Activated T-cell treated with anti-CD3 and anti-CD28 coated beads, Interleukin-2, amount 50 U/mL, for 72 hours (primary cell): ENCODE measurements around the gene GMPPB. TPM values are rescaled to one million over a fixed set of nuclear protein-coding genes. Genes with fewer than 3 reads are reported as not detected.

Source experiments
- ATAC-seq, 2 donors: fragments of 150-1000 bp; cut with Tn5 transposase; replicated peaks in 1 of 2; 2 replicates each; pipeline ENCODE4 v1.10.0; 2021; ENCODE audit warnings: moderate library complexity in 2 of 2, mild to moderate bottlenecking in 1 of 2
- DNase-seq, 2 donors: peaks; one replicate each; pipeline ENCODE4 v3.0.0; 2021 to 2022; ENCODE audit warnings: mixed read lengths in 1 of 2
- H3K27ac Mint-ChIP-seq: one replicate; pipeline ENCODE4 v1.8.0; 2022; ENCODE audit warnings: mild to moderate bottlenecking, moderate library complexity, mixed read lengths
- H3K27me3 Mint-ChIP-seq: one replicate; pipeline ENCODE4 v1.8.0; 2022; ENCODE audit warnings: low read depth, mixed read lengths
- H3K36me3 Mint-ChIP-seq, 2 donors: one replicate each; pipeline ENCODE4 v1.8.0; 2022; ENCODE audit warnings: mixed read lengths in 2 of 2, mild to moderate bottlenecking in 1 of 2; ENCODE audit not compliant: insufficient read depth in 2 of 2
- H3K4me1 Mint-ChIP-seq: one replicate; pipeline ENCODE4 v1.8.0; 2022; ENCODE audit warnings: low read depth, mixed read lengths
- H3K4me3 Mint-ChIP-seq, 2 donors: one replicate each; pipeline ENCODE4 v1.8.0; 2022; ENCODE audit warnings: mild to moderate bottlenecking in 2 of 2, mixed read lengths in 2 of 2, moderate library complexity in 2 of 2
- H3K9me3 Mint-ChIP-seq, 2 donors: one replicate each; pipeline ENCODE4 v1.8.0; 2022; ENCODE audit warnings: mixed read lengths in 2 of 2
- total RNA-seq, 2 donors: library from RNA; stranded (reverse); gene quantifications; one replicate each; pipeline ENCODE4 v1.2.3, GENCODE V29; 2022

GMPPB gene
- total RNA-seq, 2 donors from 2014 or later = 22.3 to 33.4 TPM

DNA sequence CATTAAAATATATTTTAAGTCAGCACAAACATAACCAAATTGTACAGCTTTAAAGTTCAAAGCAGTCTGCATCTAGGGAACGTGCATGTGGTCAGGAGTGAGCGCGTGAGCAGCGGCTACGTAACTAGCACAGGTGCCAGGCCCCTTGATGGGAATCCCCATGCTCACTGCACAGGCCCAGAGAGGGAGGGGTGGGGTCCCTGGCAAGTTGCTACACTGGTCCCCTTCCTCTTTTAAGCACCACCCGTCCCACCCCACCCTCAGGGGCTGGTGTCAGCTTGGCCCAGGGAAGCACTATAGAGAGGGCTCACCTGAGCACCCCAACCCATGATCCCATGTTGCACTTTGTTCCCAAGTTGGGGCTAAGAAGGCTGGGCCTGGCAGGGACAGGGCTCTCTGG lies 835 bp upstream of the GMPPB start:
- no peak for ATAC-seq
- Mint-ChIP-seq H3K36me3 (peaks cover 0 to 4% of the 10 kb centered on the region in 2 donors), H3K4me1 (peaks cover 34% of the 10 kb centered on the region), H3K27me3 (no peaks in the 10 kb centered on the region), H3K9me3 (no peaks in the 10 kb centered on the region), H3K4me3 (peak overlapping the region; percentile 92 to 96), H3K27ac (peak overlapping the region; percentile 92)
- DNase-seq = no peak

DNA sequence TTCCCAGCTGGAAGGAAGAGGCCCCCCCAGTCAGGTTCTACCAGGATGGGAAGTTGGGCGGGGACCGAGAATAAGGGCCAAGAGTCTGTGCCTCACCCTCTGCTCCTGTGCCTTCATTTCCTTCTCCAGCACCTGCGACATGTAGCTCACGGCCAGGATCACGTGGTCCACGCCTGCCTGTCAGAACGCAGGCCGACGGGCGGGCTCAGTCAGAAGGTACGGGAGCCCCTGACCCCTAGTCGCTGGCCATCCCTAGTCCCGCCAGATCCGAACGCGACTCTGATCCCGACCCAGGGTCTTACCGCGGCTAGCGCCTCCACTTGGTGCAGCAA lies 489 bp downstream of the GMPPB start:
- DNase-seq = peak; percentile 69 to 74
- H3K27me3 Mint-ChIP-seq = no peaks in the 10 kb centered on the region
- H3K4me1 Mint-ChIP-seq = peaks cover 48% of the 10 kb centered on the region
- peak overlapping the region; percentile 92 to 96 for H3K4me3 Mint-ChIP-seq
- H3K27ac Mint-ChIP-seq = peak overlapping the region; percentile 91
- H3K9me3 Mint-ChIP-seq = no peaks in the 10 kb centered on the region
- H3K36me3 Mint-ChIP-seq = peaks cover 0 to 4% of the 10 kb centered on the region in 2 donors
- ATAC-seq = peak; percentile 28 to 31

DNA sequence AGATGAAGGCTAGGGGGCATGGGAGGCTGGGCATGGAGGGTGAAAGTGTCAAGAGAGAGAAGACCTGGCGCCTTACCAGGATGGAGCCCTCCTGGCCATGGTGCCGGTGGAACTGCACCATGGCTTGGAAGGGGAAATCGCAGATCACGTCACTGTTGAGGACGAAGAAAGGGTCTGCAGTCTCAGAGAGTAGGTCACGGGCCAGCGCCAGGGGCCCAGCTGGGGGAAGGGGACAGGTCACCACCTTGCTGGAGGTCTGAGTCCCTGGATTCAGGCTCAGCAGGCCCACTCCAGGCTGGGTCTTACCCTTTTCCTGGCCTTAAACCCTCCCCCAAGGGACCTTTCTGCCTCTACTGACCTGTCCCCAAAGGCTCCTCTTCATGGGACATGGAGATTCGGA lies 855 bp downstream of the GMPPB start:
- H3K36me3 Mint-ChIP-seq = peaks cover 0 to 4% of the 10 kb centered on the region in 2 donors
- H3K27ac Mint-ChIP-seq = peak overlapping the region; percentile 91
- no peaks in the 10 kb centered on the region for H3K9me3 Mint-ChIP-seq
- peak overlapping the region; percentile 92 to 96 for H3K4me3 Mint-ChIP-seq
- ATAC-seq = no peak
- H3K4me1 Mint-ChIP-seq = peaks cover 48% of the 10 kb centered on the region
- no peak for DNase-seq
- no peaks in the 10 kb centered on the region for H3K27me3 Mint-ChIP-seq

- no peaks in the 10 kb centered on the region for H3K9me3 Mint-ChIP-seq
Measured at GRCh38 chr3:49721896-49722781, 1.6 kb downstream of the GMPPB start.

DNA sequence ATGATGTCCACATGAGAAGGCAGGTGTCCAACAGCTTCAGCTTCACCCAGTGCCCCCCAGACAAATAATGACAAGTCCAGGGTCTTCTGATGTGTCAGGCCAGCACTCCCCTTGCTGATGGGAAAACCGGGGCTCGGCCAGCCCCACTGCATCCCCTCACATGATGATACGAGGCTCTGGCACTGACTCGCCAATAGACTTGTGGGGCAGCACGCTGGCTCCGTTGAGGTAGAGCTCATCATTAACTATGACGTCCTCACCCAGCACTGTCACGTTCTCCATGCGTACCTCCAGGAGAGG lies 2.2 kb downstream of the GMPPB start:
- Mint-ChIP-seq H3K4me1 (peaks cover 48% of the 10 kb centered on the region), H3K27ac (no peak overlapping the region), H3K4me3 (no peak overlapping the region), H3K36me3 (peaks cover 0 to 4% of the 10 kb centered on the region in 2 donors), H3K27me3 (no peaks in the 10 kb centered on the region), H3K9me3 (no peaks in the 10 kb centered on the region)
- DNase-seq (no peak), ATAC-seq (no peak)

More at GRCh38 chr3:49721896-49722781, 1.6 kb downstream of the GMPPB start:
- Mint-ChIP-seq H3K36me3 (peaks cover 0 to 4% of the 10 kb centered on the region in 2 donors), H3K4me3 (peak overlapping the region; percentile 92 to 96), H3K4me1 (peaks cover 48% of the 10 kb centered on the region), H3K27ac (peak overlapping the region; percentile 51), H3K27me3 (no peaks in the 10 kb centered on the region)
- DNase-seq (no peak), ATAC-seq (no peak)

GRCh38 chr3:49720855-49721595 lies 2.7 kb downstream of the GMPPB start:
- no peak for ATAC-seq
- Mint-ChIP-seq H3K9me3 (no peaks in the 10 kb centered on the region), H3K36me3 (peaks cover 0 to 4% of the 10 kb centered on the region in 2 donors), H3K27ac (no peak overlapping the region), H3K27me3 (no peaks in the 10 kb centered on the region), H3K4me3 (peak overlapping the region in 1 of 2 donors; percentile 38), H3K4me1 (peaks cover 48% of the 10 kb centered on the region)
- no peak for DNase-seq

- H3K27ac Mint-ChIP-seq = peak within 1 kb of the TSS; percentile 47
- H3K4me1 Mint-ChIP-seq = peaks cover 41% of the 10 kb centered on the region
- peak within 1 kb of the TSS; percentile 80 to 93 for H3K4me3 Mint-ChIP-seq
- peak; percentile 93 to 95 for DNase-seq
- no peaks in the 10 kb centered on the region for H3K9me3 Mint-ChIP-seq
- peaks cover 0 to 4% of the 10 kb centered on the region in 2 donors for H3K36me3 Mint-ChIP-seq
- peak; percentile 67 to 71 for ATAC-seq
- H3K27me3 Mint-ChIP-seq = no peaks in the 10 kb centered on the region
Measured at GRCh38 chr3:49719214-49719884, 4.4 kb downstream of the GMPPB start, which contains the start of gene AMIGO3. Gene AMIGO3, minus strand, starts transcription at chr3:49719684. Its CDS starts 219 bp downstream, at chr3:49719465.

GRCh38 chr3:49718858-49719213 lies 4.9 kb downstream of the GMPPB start:
- H3K27ac Mint-ChIP-seq = peak overlapping the region; percentile 47
- H3K9me3 Mint-ChIP-seq = no peaks in the 10 kb centered on the region
- H3K27me3 Mint-ChIP-seq = no peaks in the 10 kb centered on the region
- peak overlapping the region; percentile 80 to 93 for H3K4me3 Mint-ChIP-seq
- DNase-seq = no peak
- H3K36me3 Mint-ChIP-seq = peaks cover 0 to 4% of the 10 kb centered on the region in 2 donors
- no peak for ATAC-seq
- peaks cover 38% of the 10 kb centered on the region for H3K4me1 Mint-ChIP-seq

GRCh38 chr3:49717959-49718857 lies 5.5 kb downstream of the GMPPB start:
- DNase-seq (no peak), ATAC-seq (no peak)
- H3K36me3 Mint-ChIP-seq = peaks cover 0 to 4% of the 10 kb centered on the region in 2 donors
- peaks cover 38% of the 10 kb centered on the region for H3K4me1 Mint-ChIP-seq
- H3K4me3 Mint-ChIP-seq = peak overlapping the region; percentile 80 to 93
- peak overlapping the region; percentile 47 for H3K27ac Mint-ChIP-seq
- no peaks in the 10 kb centered on the region for H3K27me3 Mint-ChIP-seq
- no peaks in the 10 kb centered on the region for H3K9me3 Mint-ChIP-seq

- no peaks in the 10 kb centered on the region for H3K27me3 Mint-ChIP-seq
- ATAC-seq = no peak
- no peaks in the 10 kb centered on the region for H3K9me3 Mint-ChIP-seq
- peaks cover 0 to 4% of the 10 kb centered on the region in 2 donors for H3K36me3 Mint-ChIP-seq
- no peak for DNase-seq
- H3K4me3 Mint-ChIP-seq = peak overlapping the region in 1 of 2 donors; percentile 29
- H3K4me1 Mint-ChIP-seq = peaks cover 35% of the 10 kb centered on the region
- no peak overlapping the region for H3K27ac Mint-ChIP-seq
Measured at GRCh38 chr3:49717211-49717958, 6.4 kb downstream of the GMPPB start.

DNA sequence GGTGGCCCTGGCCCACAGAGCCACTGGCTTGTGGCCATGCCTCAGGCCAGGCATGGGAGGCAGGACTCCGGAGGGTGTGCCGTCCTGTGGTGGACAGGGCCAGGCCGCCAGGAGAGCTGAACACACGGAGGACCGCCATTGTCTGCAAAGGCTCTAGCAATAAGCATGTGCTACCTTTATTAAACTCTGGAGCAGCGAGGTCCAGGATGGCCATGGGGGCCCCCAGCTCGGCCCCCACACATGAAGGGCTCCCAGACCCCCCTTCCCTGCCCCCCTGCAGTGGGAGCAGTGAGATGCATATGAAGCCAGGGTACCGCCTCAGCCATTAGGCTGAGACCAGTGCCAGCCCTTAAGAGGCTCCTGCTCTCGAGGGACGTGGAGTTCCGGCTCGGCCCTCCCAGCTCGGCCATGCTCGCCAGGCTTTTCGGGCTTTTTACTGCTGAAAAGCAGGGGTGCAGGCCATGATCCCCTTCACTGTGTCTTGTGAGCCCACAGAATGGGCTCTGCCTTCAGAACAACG lies 7.0 kb downstream of the GMPPB start:
- Mint-ChIP-seq H3K4me3 (no peak overlapping the region), H3K36me3 (peaks cover 0 to 4% of the 10 kb centered on the region in 2 donors), H3K4me1 (peaks cover 30% of the 10 kb centered on the region), H3K27ac (no peak overlapping the region), H3K9me3 (no peaks in the 10 kb centered on the region), H3K27me3 (no peaks in the 10 kb centered on the region)
- ATAC-seq (no peak), DNase-seq (no peak)
